ELF-1 (cell line): ENCODE data around the gene PAWR.
"Not testable (repeated sequence)": the region's sequence is repeated elsewhere in the genome, so short reads cannot be mapped to it uniquely, and the experiment has no call there.

Experiments
- DNase-seq: peaks from one replicate; pipeline ENCODE4 v3.0.0-alpha.2; 2016; ENCODE audit warnings: low read depth, low spot score

PAWR gene

DNA sequence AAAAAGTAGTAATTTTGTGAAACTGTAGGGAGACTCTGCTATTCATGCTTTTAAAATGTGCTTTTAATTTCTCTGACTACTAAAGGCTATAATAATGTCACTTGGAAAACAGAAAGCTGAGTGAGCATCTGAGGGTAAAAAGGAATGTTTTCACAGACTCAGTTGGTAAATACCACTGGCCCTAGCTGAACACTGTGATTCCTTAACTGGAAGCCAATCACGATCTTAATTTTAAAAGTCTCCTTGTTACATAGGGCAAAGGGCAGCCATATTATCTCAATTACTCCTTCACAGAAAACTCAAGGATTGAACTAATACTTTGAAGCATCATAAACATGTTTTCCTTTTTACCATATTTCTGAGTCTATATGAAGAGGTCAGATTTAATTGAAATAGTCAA lies 41.9 kb downstream of the PAWR start:
- no peak for DNase-seq

DNA sequence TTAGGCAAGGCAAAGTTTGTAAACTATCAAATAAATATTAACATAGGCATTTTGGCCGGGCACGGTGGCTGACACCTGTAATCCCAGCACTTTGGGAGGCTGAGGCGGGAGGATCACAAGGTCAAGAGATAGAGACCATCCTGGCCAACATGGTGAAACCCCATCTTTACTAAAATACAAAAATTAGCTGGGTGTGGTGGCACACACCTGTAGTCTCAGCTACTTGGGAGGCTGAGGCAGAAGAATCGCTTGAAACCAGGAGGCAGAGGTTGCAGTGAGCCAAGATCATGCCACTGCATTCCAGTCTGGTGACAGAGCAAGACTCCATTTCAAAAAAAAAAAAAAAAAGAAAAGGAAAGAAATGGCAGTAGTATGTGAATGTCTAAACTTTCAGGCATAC lies 43.9 kb downstream of the PAWR start:
- DNase-seq: not testable (repeated sequence)

DNA sequence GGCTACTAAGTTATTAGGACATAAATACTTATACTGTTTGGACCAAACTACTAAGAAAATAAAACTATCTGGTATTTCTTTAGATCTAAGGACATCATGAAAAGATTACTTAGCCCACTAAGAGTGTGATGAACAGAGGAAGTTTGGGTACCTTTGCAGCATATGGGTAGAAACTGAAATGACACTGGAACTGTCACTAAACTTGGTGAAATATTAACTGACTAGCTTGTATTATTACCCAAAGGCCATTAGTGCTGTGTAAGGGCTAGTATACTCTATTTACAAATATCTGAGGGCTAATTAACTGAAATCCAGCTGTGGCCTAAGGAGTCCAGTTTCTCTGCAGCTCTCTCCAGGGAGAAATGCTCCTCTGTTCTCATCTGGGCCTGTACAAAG lies 45.5 kb downstream of the PAWR start:
- DNase-seq: no peak

DNA sequence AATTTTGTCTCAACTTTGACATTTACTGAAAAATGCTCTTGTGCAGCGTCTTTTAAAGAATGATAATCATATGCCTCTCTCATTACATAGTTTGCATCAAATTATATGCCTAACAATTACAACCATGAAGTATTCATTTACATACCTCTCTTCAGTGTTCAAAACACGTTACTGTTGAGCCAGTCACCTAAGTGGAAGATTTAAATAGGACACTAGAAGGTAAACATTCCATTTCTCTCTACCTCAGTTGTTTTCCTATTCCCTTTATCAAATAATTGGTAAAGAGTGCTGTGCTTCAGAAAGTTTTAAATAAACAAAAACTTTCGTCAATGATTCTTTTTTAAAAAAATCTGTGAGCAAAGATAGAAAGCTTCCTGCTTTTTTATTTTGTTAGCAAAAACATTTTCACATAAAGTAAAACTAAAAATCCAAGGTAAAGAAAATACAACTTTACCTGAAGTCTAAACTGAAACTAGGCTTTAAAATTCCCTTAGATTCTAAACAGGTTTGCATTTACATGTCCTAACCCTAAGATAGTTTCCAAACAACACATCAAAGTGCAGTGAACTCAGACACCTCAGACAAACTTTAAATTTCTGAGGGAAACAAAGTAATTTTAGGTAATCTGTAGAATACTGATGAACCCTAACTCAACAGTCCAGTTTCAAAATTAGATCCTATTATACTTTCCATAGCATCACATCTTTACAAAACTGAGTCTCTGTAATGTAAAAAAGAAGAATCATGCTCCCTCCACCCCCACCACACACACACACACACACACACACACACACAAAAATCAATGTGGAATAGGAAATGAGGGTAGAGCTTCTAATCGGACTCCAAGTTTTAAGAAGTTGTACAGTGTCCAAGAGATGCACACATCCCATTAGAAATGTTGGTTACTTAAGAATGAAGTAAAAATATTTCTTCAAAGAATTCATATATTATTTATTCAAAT lies 46.2 kb downstream of the PAWR start:
- DNase-seq: no peak

DNA sequence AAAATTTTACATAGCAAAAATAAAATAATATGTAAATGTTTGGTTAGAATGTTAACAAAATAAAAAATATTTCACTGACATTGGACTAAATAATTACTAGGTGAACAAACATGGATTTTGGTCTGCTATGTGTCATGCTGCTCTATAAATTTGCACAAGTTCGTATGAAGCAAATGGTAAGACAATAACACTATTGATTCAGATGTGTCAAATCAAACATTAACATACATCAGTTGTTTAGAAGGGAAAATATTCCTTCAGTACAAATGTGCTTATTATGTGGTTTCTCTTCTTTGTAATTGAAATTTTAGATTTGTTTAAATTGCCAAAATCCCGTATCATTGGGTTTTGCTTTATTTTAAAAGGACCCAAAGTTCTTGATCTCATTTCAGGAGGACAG lies 46.9 kb downstream of the PAWR start:
- DNase-seq: no peak

DNA sequence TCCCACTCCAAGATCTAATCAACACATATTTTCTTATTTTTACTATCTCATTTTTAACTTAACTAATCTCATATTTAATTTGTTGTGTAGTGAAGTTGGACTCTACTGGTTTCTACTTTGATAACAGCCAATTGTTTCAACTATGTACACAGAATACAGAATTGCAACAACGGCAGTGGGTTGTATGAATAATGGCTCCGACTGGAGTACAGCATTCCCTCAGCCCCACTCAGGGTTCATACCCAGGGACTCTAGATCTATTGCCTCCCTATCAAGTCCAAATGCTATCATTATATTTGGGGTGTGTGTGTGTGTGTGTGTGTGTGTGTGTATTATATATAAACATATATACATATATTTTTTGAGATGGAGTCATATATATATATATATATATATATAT lies 52.3 kb downstream of the PAWR start:
- DNase-seq: no peak

DNA sequence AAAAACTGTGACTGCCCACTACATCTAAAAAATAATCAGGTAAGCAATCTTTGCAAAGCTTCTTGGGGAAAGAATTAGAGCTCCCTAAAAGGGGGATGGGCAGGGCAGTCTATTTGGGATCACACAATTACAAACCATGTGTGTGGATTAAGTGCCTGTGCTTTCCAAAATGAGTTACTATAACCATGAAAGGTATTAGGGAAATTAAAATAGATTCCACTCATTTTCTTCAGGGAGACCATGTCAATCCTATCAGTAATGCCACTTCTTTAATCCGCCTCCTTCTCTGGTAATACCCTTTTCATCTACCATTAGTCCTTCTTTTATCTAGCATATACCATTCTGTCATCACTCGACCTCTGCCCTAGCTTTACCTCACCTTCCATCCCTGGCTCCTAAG lies 53.7 kb downstream of the PAWR start:
- DNase-seq: no peak

DNA sequence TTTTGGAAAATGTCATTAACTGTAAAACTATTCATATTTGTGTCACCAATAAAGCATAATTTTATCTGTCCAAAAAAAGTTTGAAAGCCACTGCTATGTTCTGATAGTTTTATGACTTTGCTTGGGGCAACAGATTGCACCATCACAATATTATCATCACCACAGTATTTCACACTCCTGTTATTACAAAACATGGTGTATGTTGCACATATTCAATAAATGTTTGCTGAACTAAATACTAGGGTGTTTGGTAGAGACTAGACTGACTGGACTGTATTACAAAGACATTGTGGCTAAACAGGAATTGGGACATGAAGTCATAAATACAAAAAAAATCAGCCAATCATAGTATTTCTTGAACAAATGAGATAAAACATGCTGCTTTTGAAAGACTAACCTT lies 55.1 kb downstream of the PAWR start:
- no peak for DNase-seq

DNA sequence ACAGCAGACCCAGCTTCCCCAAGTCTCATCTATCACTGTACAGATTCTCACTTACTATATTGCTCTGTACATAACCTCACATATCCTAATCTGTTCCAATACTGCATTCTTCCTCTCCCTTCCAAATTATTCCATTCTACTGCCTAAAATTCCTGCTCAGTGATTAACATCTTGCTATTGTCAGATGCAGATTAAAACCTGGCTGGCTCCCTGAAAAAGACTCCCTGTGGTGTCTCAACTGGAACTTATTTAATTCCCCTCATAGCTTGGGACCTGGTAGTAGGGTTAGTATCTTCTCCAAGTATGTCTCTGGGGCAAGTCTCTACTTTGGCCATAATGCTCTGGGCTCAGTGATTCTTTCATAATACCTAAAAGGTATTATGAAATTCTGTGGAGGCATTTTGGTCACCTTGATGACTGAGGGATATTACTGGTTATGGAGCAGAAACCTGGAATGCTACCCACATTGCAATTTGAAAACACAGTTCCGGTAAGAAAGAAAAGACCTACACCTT lies 55.8 kb downstream of the PAWR start:
- no peak for DNase-seq

- DNase-seq: no peak
Observed at GRCh38 chr12:79629561-79629960, 61.2 kb downstream of the PAWR start.

- DNase-seq: not testable (repeated sequence)
Observed at GRCh38 chr12:79626735-79627134, 64.0 kb downstream of the PAWR start.

DNA sequence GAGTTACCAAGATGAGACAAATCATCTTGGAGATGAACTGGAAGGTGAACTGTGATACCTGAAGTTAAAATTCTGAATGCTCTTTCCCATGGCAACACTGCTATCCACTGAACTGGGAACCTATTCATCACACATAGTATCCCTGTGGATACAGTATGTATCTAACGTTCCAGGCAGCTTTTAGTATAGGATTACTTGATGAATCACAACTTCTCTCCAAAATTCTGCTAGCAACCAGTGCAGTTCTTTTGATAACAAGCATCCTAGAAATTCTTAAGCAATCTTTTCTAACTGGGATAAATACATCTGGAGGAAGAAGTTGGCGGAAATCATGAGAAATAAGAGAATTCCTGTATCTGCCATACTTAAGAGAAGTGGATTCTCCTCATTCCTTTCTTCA lies 66.4 kb downstream of the PAWR start:
- no peak for DNase-seq

- DNase-seq: no peak
Observed at GRCh38 chr12:79619872-79620562, 70.7 kb downstream of the PAWR start.

DNA sequence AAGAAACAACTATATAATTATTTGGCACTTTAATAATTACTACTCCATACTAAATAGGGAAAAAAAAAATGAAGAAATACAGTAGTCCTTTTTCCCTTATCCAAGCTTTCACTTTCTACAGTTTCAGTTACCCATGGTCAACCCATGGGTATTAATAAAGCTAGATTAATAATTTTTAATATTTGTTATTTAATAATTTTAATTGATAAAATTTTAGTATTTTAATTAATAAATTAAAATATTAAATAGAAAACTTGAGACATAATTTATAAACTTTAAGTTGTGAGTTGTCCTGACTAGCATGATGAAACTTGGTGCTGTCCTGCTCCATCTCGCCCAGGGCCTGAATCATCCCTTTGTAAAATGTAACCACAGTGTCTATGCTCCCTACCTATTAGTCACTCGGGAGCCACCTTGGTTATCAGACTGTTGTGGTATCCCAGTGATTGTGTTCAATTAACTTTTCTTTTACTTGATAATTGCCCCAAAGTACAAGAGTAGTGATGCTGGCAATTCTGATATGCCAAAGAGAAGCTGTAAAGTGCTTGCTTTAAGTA lies 71.8 kb downstream of the PAWR start:
- DNase-seq: no peak

GRCh38 chr12:79617696-79618095 lies 73.1 kb downstream of the PAWR start:
- DNase-seq: no peak

GRCh38 chr12:79615596-79616560 lies 74.9 kb downstream of the PAWR start:
- DNase-seq: no peak

GRCh38 chr12:79614730-79615129 lies 76.0 kb downstream of the PAWR start:
- DNase-seq: no peak

GRCh38 chr12:79601908-79602307 lies 88.9 kb downstream of the PAWR start:
- DNase-seq: no peak

DNA sequence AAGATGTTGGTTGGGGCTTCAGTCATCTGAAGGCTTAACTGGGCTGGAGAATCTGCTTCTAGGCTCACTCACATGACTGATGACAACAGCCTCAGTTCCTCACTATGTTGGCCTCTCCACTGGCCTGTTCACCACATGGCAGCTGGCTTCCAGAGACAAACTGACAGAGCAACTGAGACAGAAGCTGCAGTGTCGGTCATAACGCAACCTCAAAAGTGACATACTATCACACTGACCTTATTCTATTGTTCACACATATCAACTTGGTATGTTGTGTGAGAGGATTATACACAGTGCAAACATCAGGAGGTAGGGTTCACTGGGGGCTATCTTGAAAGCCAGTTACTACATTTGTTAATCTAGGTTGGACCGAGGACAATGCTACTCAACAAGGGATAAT lies 92.9 kb downstream of the PAWR start:
- DNase-seq: no peak

- no peak for DNase-seq
Observed at GRCh38 chr12:79596719-79597350, 93.9 kb downstream of the PAWR start.

- no peak for DNase-seq
Observed at GRCh38 chr12:79595273-79595672, 95.5 kb downstream of the PAWR start.
